Raji (cell line): Measurements from ENCODE around the gene PIGM.

Experiments
- POLR2A ChIP-seq: IDR thresholded peaks from 2 replicates; pipeline ENCODE4 v1.6.1; 2011; ENCODE audit warnings: low read depth, low read length, control low read depth; ENCODE audit not compliant: insufficient read depth

The PIGM gene

DNA sequence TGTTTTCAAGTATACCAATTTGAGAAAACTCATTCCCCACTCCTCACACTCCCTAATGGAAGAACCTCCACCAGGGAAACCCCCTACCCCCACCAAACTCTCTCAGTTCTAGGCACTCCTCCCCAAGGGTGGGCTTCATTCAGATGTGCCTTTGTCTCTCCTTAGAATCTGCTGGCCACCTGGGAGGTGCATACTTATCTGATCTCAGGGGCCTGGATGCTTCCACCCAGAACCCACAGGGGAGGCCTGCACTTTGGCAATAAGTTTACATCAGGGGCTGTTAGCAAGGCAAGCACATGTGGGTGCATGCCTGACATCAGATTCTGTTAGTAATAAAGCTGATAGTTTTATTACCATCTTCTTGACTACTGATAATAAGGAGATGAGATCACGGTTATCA is 45.3 kb downstream of the PIGM start:
- TF ChIP-seq POLR2A, result no peak

GRCh38 chr1:159986093-159986492 is 45.7 kb downstream of the PIGM start:
- no peak for TF ChIP-seq POLR2A

DNA sequence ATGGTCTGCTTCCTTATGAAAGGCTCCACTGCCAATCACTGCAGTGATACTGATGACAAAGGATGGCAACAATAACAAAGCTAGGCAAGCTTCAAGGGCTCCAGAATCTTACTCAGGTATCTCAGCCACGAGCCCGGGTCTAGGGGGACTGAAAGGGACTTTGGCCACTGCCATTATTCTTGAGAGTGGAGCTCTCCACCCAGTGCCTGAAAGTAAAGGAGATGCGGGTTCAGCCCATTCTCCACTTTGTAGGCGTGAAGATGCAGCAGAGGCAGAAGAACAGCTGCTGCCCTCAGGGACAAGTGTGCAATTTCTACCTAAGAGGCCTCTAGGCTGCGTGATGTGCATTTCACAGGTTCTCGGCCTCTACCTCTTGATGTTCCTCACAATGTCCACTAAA is 46.3 kb downstream of the PIGM start:
- no peak for TF ChIP-seq POLR2A

DNA sequence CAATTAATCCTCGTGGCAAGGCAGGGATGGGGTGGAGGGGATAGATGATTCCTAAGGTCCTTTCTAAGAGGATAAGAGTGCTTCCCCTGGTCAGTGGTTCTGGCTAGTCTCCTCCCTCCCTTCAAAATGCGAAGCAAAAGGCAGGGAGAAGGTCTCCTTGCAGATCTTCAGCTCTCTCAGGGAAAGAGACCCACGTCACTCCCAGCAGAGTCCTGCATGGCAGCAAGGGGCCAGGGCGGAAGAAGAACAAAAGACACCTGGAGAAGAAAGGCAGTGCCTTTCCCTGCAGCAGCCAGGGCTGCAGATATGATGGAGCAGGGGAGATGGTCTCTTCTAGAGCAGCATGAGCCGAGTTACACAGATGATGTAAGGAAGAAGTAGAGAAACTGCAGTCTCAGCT is 48.1 kb downstream of the PIGM start:
- no peak for TF ChIP-seq POLR2A

DNA sequence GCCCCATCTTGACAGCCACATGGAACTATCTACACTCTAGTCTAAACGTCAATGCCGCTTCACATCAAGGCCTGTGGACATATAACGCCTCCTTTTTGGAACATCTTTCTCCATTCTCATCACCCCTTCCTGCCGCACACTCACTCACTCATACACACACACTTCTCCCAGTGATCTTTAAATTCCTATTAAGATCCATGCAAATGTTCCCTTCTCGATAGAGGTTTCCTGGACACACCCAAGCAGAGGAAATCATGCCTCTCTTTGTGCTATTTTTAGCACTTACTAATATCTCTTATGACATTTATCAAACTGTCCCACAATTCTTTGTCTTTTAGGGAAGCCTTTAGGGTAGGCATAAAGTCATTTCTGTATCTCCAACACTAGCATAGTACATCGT is 49.5 kb downstream of the PIGM start:
- TF ChIP-seq POLR2A, result no peak

DNA sequence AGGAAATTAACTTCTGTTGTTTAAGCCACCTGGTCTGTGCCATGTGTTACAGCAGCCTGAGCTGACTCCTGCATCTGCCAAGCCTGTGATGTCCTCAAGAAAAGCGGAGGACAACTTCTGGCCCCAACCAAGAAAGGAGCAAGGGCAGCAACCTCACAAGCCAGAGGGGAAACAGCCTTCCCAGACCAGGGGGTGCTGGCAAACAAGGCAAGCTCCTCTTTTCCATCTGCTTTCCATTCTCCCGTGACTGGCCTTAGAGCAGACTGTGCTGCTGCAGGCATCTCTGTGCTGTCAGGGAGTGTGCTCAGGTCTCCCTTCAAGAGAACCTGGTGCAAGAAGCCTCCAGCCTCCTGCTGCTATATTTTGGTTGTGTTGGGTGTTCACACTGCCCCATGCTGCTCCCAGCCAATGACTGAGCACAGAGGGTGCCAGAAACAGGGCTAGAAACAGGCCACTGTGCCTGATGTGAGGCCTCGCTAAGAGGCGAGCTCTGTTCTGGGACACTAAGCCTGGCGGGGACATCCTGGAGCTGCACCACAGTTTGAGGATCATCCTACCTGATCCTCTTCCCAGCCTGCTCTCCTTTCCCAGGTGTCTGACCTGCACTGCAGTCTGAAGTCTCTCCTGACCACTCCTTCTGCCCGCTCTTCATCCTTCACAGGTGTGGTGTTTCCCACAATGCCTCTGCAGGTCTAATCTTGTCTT is 50.3 kb downstream of the PIGM start:
- TF ChIP-seq POLR2A, result no peak

DNA sequence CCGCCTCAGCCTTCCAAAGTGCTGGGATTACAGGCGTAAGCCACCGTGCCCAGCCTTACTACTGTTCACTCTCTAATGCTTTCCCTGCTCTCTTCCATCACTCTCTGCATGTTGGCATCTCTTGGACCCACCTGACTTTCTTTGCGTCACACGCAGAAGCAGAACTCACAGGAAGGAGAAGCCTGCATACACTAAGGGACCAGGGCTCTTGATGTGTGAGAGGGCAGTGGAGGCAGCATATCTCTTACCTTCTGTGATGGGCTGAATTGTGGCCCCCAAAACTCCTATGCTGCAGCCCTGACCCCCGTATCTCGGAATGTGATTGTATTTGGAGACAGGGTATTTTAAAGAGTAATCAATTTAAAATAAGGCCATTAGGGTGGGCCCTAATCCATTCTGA is 51.0 kb downstream of the PIGM start:
- no peak for TF ChIP-seq POLR2A

DNA sequence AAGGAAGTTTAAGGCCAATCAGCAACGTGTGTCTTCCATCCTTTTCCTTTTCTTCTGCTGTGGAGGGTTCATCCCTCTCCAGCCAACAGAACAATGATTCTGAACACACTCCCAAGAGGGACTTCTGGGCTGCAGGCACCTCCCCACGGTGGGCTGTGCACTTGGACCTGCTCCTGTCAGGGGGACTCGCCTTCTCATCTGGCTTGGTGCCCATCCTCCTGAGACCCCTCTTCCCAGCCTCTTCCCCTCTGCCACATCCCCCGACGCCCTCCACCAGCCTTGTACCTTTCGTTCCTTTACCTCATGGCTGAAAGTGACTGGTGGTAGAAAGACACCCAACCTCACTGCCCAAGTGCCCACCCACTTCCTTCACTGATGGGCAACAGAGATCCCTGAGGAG is 51.7 kb downstream of the PIGM start:
- TF ChIP-seq POLR2A, result no peak

GRCh38 chr1:159979257-159979656 is 52.5 kb downstream of the PIGM start:
- TF ChIP-seq POLR2A, result no peak

DNA sequence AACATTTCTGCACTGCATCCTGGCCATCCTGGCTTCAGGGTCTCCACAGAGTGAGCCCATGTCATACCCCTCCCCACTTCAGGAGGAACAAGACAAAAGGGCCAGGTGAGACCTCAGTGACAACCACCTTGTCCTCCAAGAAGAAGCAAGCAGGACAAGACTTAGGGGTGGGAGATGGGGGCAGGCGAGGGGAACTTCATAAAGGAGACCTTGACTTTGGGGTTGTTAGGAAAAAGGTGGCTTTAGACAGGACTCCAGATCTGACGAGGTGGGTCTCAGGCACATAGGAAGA is 53.7 kb downstream of the PIGM start:
- TF ChIP-seq POLR2A, result no peak

- TF ChIP-seq POLR2A, result no peak
Measured at GRCh38 chr1:159977364-159978106, 54.3 kb downstream of the PIGM start.
